Central memory CD4-positive, alpha-beta T cell (primary cell): Measurements from ENCODE around the gene OGDH.

Experiments used
- DNase-seq: peaks from one replicate; pipeline ENCODE4 v3.0.0; 2022

The OGDH gene

DNA sequence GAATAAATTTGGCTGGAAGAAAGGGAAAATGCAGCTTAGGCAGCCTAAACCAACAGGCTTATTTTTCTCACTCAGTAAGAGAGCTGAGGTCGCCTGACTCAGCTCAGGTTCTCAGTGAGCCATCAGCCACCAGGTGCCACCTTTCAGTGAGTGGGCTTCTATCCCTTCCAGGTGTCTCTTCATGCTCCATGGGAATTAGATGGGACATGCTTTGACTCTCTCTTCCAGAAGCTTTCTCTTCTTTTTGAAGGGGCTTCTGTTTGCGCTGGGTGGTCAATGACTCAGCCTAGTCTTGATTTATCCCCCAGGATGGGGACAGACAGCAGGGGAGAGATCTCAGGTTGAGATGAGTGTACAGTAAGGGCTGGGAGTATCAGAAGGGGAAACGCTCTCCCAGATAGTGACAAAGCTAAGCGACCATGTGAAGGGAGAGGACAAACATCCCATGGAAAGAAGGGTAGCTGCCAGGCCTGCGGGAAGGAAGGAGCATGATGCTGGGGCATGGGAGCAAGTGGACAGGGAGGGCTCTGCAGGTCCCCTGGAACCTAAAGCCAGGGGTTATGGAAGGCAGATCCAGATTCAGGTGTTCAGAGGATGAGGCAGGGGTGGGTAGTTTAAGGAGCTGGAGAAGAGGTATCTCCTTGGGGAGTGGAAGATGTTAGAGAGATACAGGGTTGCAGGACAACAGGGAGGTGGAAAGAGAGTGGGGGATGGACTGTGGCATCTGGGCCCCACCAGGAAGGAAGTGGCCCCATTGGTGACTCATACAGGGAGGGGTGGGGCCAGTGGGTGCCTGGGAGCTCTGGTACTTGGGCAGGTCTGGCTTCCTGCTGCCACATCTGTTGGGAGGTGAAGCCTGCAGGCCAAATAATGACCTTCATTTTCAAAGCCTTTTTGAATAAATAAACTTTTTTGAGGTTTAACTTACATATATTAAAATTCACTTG is 32.5 kb downstream of the OGDH start:
- peak; percentile 79 for DNase-seq

GRCh38 chr7:44639671-44640321 is 33.4 kb downstream of the OGDH start:
- no peak for DNase-seq

- no peak for DNase-seq
These were observed 36.8 kb downstream of the OGDH start for GRCh38 chr7:44643206-44643605.

DNA sequence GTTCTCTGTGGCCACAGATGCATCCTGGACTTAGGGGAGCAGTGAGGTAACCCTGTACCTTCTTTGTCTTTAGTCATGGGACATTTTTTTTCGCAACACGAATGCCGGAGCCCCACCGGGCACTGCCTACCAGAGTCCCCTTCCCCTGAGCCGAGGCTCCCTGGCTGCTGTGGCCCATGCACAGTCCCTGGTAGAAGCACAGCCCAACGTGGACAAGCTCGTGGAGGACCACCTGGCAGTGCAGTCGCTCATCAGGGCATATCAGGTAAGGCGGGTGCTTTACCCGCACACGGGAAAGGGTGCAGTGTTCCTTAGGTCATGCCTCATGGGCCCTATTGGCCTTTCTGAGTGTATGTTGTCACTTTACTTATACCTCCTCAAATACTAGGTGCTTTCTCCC is 38.8 kb downstream of the OGDH start:
- DNase-seq, result no peak

- no peak for DNase-seq
These were observed 39.3 kb downstream of the OGDH start for GRCh38 chr7:44645696-44646095.

- DNase-seq, result no peak
These were observed 39.9 kb downstream of the OGDH start for GRCh38 chr7:44646176-44646920.

DNA sequence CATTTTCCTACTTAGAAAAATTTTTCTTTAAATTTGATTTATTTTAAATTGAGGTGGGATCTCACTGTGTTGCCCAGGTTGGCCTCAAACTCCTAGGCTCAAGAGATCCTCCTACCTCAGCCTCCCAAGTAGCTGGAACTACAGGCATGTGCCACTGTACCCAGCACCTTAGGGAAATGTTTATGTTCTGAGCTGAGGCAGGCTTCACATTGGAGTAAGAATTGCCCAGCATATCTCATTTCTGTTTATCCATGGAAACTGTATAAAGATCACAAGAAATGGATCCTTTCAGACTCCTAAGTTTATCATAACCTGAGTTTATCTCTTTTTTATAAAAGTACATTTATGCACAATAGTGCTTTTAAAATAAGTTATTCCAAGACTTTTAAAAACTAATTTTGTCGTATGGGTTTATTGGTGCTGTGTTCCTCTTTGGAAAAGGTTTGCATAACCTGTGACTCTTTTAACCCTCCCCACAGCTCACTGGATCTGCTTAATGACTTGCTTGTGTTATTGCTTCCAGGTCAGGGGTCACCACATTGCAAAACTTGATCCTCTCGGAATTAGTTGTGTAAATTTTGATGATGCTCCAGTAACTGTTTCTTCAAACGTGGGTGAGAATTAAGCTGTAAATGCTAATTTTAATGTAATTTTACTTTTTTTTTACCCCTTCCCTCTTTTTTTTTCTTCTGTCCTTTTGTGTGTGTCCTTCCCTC is 40.7 kb downstream of the OGDH start:
- DNase-seq, result no peak

GRCh38 chr7:44647981-44648714 is 41.7 kb downstream of the OGDH start:
- no peak for DNase-seq

DNA sequence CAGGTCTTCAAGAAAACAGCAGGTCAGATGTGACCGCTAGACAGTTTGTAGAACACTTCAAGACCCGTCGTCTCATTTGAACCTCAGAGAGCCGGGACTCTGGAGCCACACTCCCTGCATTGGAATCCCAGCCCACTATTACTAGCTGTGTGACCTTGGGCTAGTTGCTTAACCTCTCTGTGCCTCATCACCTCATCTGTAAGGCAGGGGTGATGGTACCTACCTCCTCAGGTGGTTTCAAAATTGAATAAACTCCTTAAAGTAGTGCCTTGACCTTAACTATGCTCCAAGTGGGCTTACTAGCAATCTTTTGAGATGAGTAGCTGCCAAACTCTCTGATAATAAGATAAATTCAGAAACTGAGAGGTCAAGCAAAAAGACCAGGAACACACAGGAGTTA is 43.8 kb downstream of the OGDH start:
- no peak for DNase-seq

- no peak for DNase-seq
These were observed 44.3 kb downstream of the OGDH start for GRCh38 chr7:44650772-44651171.

GRCh38 chr7:44652535-44652934 is 46.1 kb downstream of the OGDH start:
- no peak for DNase-seq

- no peak for DNase-seq
These were observed 47.9 kb downstream of the OGDH start for GRCh38 chr7:44654255-44654796.

GRCh38 chr7:44655341-44655740 is 48.9 kb downstream of the OGDH start:
- no peak for DNase-seq

DNA sequence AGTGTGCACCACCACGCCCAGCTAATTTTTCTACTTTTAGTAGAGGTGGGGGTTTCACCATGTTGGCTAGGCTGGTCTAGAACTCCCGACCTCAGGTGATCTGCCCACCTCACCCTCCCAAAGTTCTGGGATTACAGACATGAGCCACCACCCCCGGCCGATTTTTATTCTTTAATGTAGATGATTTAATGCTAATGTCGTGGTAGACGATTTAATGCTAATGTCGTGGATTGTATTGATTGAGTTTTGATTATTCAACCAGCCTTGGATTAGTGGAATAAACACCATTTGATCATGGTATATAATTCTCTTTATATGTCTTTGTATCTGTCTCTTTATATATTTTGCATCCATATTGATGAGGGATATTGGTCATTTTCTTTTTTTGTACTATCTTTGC is 52.6 kb downstream of the OGDH start:
- no peak for DNase-seq

DNA sequence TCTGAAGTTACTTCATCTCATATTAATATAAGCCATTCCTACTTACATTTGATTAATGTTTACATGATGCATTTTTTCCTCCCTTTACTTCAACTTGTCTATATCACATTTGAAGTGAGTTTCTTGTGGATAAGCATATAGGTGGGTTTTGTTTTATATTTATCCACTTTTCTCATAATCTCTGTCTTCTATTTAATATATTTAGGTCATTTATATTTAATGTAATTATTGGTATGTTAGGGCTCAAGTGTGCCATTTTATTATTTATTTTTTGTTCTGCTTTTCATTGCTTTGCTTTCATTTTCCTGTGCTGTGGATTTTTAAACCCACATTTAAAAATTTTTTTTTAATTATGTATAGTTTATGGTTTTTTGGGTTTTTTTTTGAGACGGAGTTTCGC is 54.8 kb downstream of the OGDH start:
- DNase-seq, result no peak

- DNase-seq, result no peak
These were observed 58.5 kb downstream of the OGDH start for GRCh38 chr7:44664780-44665461.

- no peak for DNase-seq
These were observed 59.2 kb downstream of the OGDH start for GRCh38 chr7:44665531-44666213.

DNA sequence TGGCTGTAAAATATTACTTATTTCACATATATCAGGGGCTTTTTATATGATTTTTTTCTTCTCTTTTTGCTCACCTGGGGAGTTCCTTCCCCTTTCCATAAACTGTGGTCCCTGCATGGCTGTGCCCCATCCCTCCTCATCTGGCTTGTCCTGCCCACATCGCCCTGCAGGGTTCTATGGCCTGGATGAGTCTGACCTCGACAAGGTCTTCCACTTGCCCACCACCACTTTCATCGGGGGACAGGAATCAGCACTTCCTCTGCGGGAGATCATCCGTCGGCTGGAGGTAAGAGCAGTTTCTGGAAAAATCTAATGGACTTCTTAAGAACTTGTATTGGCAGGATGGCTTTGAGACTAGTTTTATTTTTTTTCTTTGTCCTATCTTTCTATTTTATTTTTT is 60.1 kb downstream of the OGDH start:
- no peak for DNase-seq

DNA sequence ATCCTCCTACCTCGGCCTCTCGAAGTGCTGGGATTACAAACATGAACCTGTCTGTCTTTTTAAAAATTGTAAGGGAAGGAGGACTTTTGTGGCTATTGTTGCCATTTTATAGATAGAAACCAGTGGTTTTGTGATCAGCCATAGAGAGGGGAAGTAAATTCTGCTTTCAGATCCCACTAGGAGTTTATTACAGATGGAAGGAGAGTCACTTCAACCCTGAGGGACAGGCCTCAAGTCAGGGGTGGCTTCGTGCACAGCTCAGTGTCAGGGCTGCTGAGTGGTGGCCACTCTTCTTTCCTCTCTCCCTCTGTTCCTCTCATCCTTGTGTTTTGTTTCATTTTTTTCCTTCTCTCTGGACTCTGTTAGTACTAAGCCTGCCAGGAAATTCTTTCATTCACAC is 60.8 kb downstream of the OGDH start:
- no peak for DNase-seq

- no peak for DNase-seq
These were observed 64.6 kb downstream of the OGDH start for GRCh38 chr7:44671069-44671468.

DNA sequence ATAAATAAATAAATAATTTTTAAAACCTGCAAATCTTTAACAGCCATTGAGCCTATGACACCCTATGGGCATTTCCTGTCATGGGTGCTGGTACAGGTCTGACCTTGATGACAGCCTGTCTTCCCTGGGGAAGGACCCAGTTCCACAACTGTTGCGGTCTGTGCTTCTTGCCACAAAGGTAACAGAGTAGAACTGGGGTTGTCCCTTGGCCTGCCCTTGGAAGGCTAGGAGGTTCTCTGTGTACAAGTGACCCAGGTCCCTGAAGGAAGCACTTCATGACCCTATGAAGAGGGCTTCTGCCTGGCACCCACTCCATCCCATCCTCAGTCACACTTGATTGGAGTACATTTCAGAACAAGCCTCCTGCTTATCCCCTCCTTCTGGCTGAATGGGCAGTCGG is 66.9 kb downstream of the OGDH start:
- no peak for DNase-seq
